Trophoblast cell (in vitro differentiated cells and primary cell): ENCODE measurements around the gene ADCY5.

Experiments used
- DNase-seq, 2 donors: peaks; one replicate each; pipeline ENCODE4 v3.0.0-alpha.2; 2016
- H2AFZ ChIP-seq: 2 replicates; pipeline ENCODE4 v1.6.1; 2013; ENCODE audit warnings: low read length, moderate library complexity, mild to moderate bottlenecking; ENCODE audit not compliant: insufficient read depth, poor library complexity
- H2AK5ac ChIP-seq: 2 replicates; pipeline ENCODE4 v1.6.1; 2013; ENCODE audit warnings: mild to moderate bottlenecking, low read length
- H2BK120ac ChIP-seq: 2 replicates; pipeline ENCODE4 v1.6.1; 2013; ENCODE audit warnings: low read length, mild to moderate bottlenecking, moderate library complexity; ENCODE audit not compliant: insufficient read depth, poor library complexity
- H2BK12ac ChIP-seq: 2 replicates; pipeline ENCODE4 v1.6.1; 2013; ENCODE audit warnings: mild to moderate bottlenecking, low read length, moderate library complexity
- H2BK5ac ChIP-seq: 2 replicates; pipeline ENCODE4 v1.6.1; 2013; ENCODE audit warnings: low read length, low read depth, moderate library complexity, mild to moderate bottlenecking; ENCODE audit not compliant: poor library complexity
- H3K14ac ChIP-seq: 2 replicates; pipeline ENCODE4 v1.6.1; 2013; ENCODE audit warnings: mild to moderate bottlenecking, low read length
- H3K18ac ChIP-seq: 2 replicates; pipeline ENCODE4 v1.6.1; 2013; ENCODE audit warnings: mild to moderate bottlenecking, low read length
- H3K23ac ChIP-seq: 2 replicates; pipeline ENCODE4 v1.6.1; 2013; ENCODE audit warnings: low read length
- H3K27ac ChIP-seq: 2 replicates; pipeline ENCODE4 v1.5.1; 2013; ENCODE audit warnings: low read depth, mild to moderate bottlenecking, inconsistent platforms, low read length, moderate library complexity
- H3K27me3 ChIP-seq: 2 replicates; pipeline ENCODE4 v1.6.1; 2013; ENCODE audit warnings: inconsistent platforms, mild to moderate bottlenecking, low read length, moderate library complexity; ENCODE audit not compliant: insufficient read depth
- H3K36me3 ChIP-seq, 2 experiments: 1 replicate in 1 of 2; 2 replicates in 1 of 2; pipeline ENCODE4 v1.6.1; 2013; ENCODE audit warnings: low read length in 2 of 2, mild to moderate bottlenecking in 2 of 2, moderate library complexity in 1 of 2; ENCODE audit not compliant: insufficient read depth in 2 of 2, control insufficient read depth in 1 of 2
- H3K4ac ChIP-seq: 2 replicates; pipeline ENCODE4 v1.6.1; 2013; ENCODE audit warnings: low read depth, mild to moderate bottlenecking, low read length, moderate library complexity
- H3K4me1 ChIP-seq, 2 experiments: 1 replicate in 1 of 2; 2 replicates in 1 of 2; pipeline ENCODE4 v1.6.1; 2013; ENCODE audit warnings: low read length in 2 of 2, mild to moderate bottlenecking in 2 of 2, moderate library complexity in 1 of 2; ENCODE audit not compliant: insufficient read depth in 2 of 2, control insufficient read depth in 1 of 2
- H3K4me2 ChIP-seq: 2 replicates; pipeline ENCODE4 v1.6.1; 2013; ENCODE audit warnings: inconsistent platforms, mild to moderate bottlenecking, low read length, moderate library complexity
- H3K4me3 ChIP-seq: 2 replicates; pipeline ENCODE4 v1.5.1; 2013; ENCODE audit warnings: mild to moderate bottlenecking, low read depth, low read length, inconsistent platforms
- H3K79me1 ChIP-seq: one replicate; pipeline ENCODE4 v1.6.1; 2013; ENCODE audit warnings: low read length
- H3K79me2 ChIP-seq: 2 replicates; pipeline ENCODE4 v1.6.1; 2013; ENCODE audit warnings: low read length, mild to moderate bottlenecking; ENCODE audit not compliant: control insufficient read depth, insufficient read depth, poor library complexity
- H3K9ac ChIP-seq: 2 replicates; pipeline ENCODE4 v1.6.1; 2013; ENCODE audit warnings: mild to moderate bottlenecking, low read length
- H3K9me3 ChIP-seq: 2 replicates; pipeline ENCODE4 v1.6.1; 2013; ENCODE audit warnings: low read depth, mild to moderate bottlenecking, control low read depth, inconsistent platforms, low read length; ENCODE audit not compliant: insufficient read depth
- H4K12ac ChIP-seq: 2 replicates; pipeline ENCODE4 v1.6.1; 2013; ENCODE audit warnings: low read depth, mild to moderate bottlenecking, low read length, moderate library complexity
- H4K8ac ChIP-seq: 2 replicates; pipeline ENCODE4 v1.6.1; 2013; ENCODE audit warnings: low read depth, mild to moderate bottlenecking, low read length, moderate library complexity
- H4K91ac ChIP-seq: one replicate; pipeline ENCODE4 v1.6.1; 2013; ENCODE audit warnings: low read depth, mild to moderate bottlenecking, low read length, moderate library complexity
- whole genome bisulfite sequencing: extraction: QIAGEN DNeasy Blood & Tissue Kit; methylation state at CpG from one replicate; pipeline ENCODE4 v1.1.7; 2013; ENCODE audit warnings: missing lambda C conversion rate; ENCODE audit not compliant: insufficient read length, insufficient coverage; ENCODE audit errors: extremely low coverage; 5-methylcytosine and 5-hydroxymethylcytosine counted together

The ADCY5 gene

GRCh38 chr3:123301331-123302184, 147.3 kb downstream of the ADCY5 start:
- Histone ChIP-seq H3K14ac (no peak overlapping the region), H3K23ac (no peak overlapping the region), H3K27me3 (no peaks in the 10 kb centered on the region), H3K9me3 (peaks cover 2% of the 10 kb centered on the region), H2AK5ac (no peak overlapping the region), H3K18ac (no peak overlapping the region), H3K4me1 (no peaks in the 10 kb centered on the region), H3K79me2 (no peaks in the 10 kb centered on the region), H3K36me3 (no peaks in the 10 kb centered on the region), H2BK5ac (no peak overlapping the region), H3K4ac (no peak overlapping the region), H3K27ac (no peak overlapping the region), H4K8ac (no peak overlapping the region), H3K9ac (no peak overlapping the region), H2BK12ac (no peak overlapping the region), H2BK120ac (no peak overlapping the region), H3K79me1 (no peaks in the 10 kb centered on the region), H4K91ac (no peak overlapping the region), H4K12ac (no peak overlapping the region), H2AFZ (no peak overlapping the region), H3K4me3 (no peak overlapping the region), H3K4me2 (no peak overlapping the region)
- DNase-seq: no peak
- WGBS: no CpG with 5 or more reads among the region's 4 CpGs

GRCh38 chr3:123300583-123300982, 148.3 kb downstream of the ADCY5 start:
- no CpG with 5 or more reads among the region's 8 CpGs for WGBS
- H2BK120ac ChIP-seq: no peak overlapping the region
- H3K18ac ChIP-seq: no peak overlapping the region
- H4K8ac ChIP-seq: no peak overlapping the region
- no peak overlapping the region for H3K4me2 ChIP-seq
- H3K79me1 ChIP-seq: no peaks in the 10 kb centered on the region
- no peak overlapping the region for H2BK12ac ChIP-seq
- H3K9me3 ChIP-seq: no peaks in the 10 kb centered on the region
- H4K91ac ChIP-seq: no peak overlapping the region
- no peaks in the 10 kb centered on the region for H3K79me2 ChIP-seq
- H3K27ac ChIP-seq: no peak overlapping the region
- H3K36me3 ChIP-seq: no peaks in the 10 kb centered on the region
- H4K12ac ChIP-seq: no peak overlapping the region
- H2BK5ac ChIP-seq: no peak overlapping the region
- H3K23ac ChIP-seq: no peak overlapping the region
- no peak overlapping the region for H3K4ac ChIP-seq
- no peaks in the 10 kb centered on the region for H3K27me3 ChIP-seq
- no peak overlapping the region for H3K14ac ChIP-seq
- H2AFZ ChIP-seq: no peak overlapping the region
- no peak overlapping the region for H3K4me3 ChIP-seq
- no peak for DNase-seq
- no peak overlapping the region for H2AK5ac ChIP-seq
- no peaks in the 10 kb centered on the region for H3K4me1 ChIP-seq
- H3K9ac ChIP-seq: no peak overlapping the region

- Histone ChIP-seq H3K36me3 (no peaks in the 10 kb centered on the region), H3K14ac (no peak overlapping the region), H3K23ac (no peak overlapping the region), H3K9me3 (peaks cover 2% of the 10 kb centered on the region), H3K9ac (no peak overlapping the region), H4K12ac (no peak overlapping the region), H2BK5ac (no peak overlapping the region), H4K91ac (no peak overlapping the region), H2BK120ac (no peak overlapping the region), H3K27me3 (no peaks in the 10 kb centered on the region), H3K18ac (no peak overlapping the region), H3K79me1 (no peaks in the 10 kb centered on the region), H3K4me1 (no peaks in the 10 kb centered on the region), H2AFZ (no peak overlapping the region), H3K27ac (no peak overlapping the region), H4K8ac (no peak overlapping the region), H3K4me2 (no peak overlapping the region), H2BK12ac (no peak overlapping the region), H3K4me3 (no peak overlapping the region), H2AK5ac (no peak overlapping the region), H3K4ac (no peak overlapping the region), H3K79me2 (no peaks in the 10 kb centered on the region)
- no peak for DNase-seq
- WGBS: no CpG with 5 or more reads among the region's 16 CpGs
Observed at GRCh38 chr3:123300056-123300455, 148.8 kb downstream of the ADCY5 start.

- no peak for DNase-seq
- H3K4me1 ChIP-seq: no peaks in the 10 kb centered on the region
- H3K4me2 ChIP-seq: no peak overlapping the region
- no CpG with 5 or more reads among the region's 8 CpGs for WGBS
- no peaks in the 10 kb centered on the region for H3K79me2 ChIP-seq
- H3K4ac ChIP-seq: no peak overlapping the region
- no peaks in the 10 kb centered on the region for H3K27me3 ChIP-seq
- H4K91ac ChIP-seq: no peak overlapping the region
- no peak overlapping the region for H2BK12ac ChIP-seq
- no peak overlapping the region for H3K18ac ChIP-seq
- H3K9me3 ChIP-seq: peaks cover 2% of the 10 kb centered on the region
- no peak overlapping the region for H3K9ac ChIP-seq
- no peaks in the 10 kb centered on the region for H3K79me1 ChIP-seq
- H2BK5ac ChIP-seq: no peak overlapping the region
- no peak overlapping the region for H3K14ac ChIP-seq
- H3K4me3 ChIP-seq: no peak overlapping the region
- no peak overlapping the region for H4K8ac ChIP-seq
- no peak overlapping the region for H3K23ac ChIP-seq
- no peak overlapping the region for H4K12ac ChIP-seq
- no peak overlapping the region for H2AK5ac ChIP-seq
- no peak overlapping the region for H2AFZ ChIP-seq
- no peaks in the 10 kb centered on the region for H3K36me3 ChIP-seq
- H2BK120ac ChIP-seq: no peak overlapping the region
- H3K27ac ChIP-seq: no peak overlapping the region
Observed at GRCh38 chr3:123299581-123299980, 149.3 kb downstream of the ADCY5 start.
